ENCODE results near the gene SRSF11.

The SRSF11 gene

DNA sequence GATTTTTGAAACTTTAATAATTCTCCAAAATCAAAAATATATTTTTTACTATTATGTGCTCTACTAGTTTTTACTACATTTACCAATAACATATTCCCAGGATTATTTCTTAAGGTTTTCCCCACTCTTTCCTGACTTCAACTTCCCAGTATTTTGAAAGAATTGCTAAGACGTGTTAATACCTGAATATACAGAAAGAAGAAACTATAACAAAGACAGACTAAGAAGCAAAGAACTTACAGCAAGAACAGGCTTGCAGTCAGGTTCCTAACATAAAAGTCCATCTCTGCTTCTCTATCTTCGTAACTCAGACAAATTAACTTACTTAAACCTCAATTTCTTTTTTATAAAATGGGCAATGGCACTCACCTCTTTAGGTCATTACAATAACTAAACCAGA, 63.2 kb downstream of the SRSF11 start:
- no peak overlapping the region for H3K4me3 ChIP-seq (ENCODE audit: low read depth, low read length)
- TF ChIP-seq, protein P1, sequence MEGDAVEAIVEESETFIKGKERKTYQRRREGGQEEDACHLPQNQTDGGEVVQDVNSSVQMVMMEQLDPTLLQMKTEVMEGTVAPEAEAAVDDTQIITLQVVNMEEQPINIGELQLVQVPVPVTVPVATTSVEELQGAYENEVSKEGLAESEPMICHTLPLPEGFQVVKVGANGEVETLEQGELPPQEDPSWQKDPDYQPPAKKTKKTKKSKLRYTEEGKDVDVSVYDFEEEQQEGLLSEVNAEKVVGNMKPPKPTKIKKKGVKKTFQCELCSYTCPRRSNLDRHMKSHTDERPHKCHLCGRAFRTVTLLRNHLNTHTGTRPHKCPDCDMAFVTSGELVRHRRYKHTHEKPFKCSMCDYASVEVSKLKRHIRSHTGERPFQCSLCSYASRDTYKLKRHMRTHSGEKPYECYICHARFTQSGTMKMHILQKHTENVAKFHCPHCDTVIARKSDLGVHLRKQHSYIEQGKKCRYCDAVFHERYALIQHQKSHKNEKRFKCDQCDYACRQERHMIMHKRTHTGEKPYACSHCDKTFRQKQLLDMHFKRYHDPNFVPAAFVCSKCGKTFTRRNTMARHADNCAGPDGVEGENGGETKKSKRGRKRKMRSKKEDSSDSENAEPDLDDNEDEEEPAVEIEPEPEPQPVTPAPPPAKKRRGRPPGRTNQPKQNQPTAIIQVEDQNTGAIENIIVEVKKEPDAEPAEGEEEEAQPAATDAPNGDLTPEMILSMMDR (IDR thresholded peaks at IDR 0.05; ENCODE audit: insufficient read depth, low read length, missing control alignments) = no peak
- DNase-seq (ENCODE audit: low read depth, low spot score) = no peak
- ChIA-PET POLR2A (no interaction called here), CTCF (no interaction called here)

DNA sequence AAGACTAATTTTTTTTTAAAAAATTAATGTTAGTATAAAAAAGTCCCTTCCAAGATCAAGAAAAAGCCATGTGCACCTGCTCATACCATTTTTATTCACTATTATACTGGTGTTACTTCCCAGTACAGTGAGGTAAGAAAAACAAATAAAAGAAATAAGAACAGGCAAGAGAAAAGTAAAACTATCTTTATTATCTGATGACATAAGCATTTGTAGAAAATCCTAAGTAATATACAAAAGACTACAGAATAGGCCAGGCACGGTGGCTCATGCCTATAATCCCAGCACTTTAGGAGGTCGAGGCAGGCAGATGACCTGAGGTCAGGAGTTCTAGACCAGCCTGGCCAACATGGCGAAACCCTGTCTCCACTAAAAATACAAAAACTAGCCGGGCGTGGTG, 65.3 kb downstream of the SRSF11 start:
- ChIA-PET POLR2A (no interaction called here), CTCF (no interaction called here)
- H3K4me3 ChIP-seq (ENCODE audit: low read depth, low read length) = no peak overlapping the region
- TF ChIP-seq, protein P1 (IDR thresholded peaks at IDR 0.05; ENCODE audit: insufficient read depth, low read length, missing control alignments) = no peak
- DNase-seq (ENCODE audit: low read depth, low spot score) = no peak

DNA sequence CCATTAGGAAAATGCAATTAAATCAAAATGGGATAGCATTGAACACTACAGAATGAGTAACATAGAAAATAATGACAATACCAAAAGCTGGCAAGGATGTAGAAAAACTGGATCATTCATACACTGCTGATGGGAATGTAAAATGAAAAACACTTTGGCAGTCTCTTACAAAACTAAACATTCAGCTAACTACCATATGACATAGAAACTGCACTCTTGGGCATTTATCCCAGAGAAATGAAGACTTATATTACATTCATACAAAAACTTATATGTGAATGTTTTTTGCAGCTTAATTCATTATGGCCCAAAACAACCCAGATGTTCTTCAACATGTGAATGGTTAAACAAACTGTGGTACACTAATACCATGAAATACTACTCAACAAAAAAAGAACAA, 67.0 kb downstream of the SRSF11 start:
- DNase-seq (ENCODE audit: low read depth, low spot score) = no peak
- POLR2A ChIA-PET = no interaction called here
- CTCF ChIA-PET = interaction anchor here (1.4 kb wide), 1 partner anchor 12 kb away, joined by 3 read pairs; no protein-coding TSS in a partner anchor
- TF ChIP-seq, protein P1 (IDR thresholded peaks at IDR 0.05; ENCODE audit: insufficient read depth, low read length, missing control alignments) = no peak
- no peak overlapping the region for H3K4me3 ChIP-seq (ENCODE audit: low read depth, low read length)

DNA sequence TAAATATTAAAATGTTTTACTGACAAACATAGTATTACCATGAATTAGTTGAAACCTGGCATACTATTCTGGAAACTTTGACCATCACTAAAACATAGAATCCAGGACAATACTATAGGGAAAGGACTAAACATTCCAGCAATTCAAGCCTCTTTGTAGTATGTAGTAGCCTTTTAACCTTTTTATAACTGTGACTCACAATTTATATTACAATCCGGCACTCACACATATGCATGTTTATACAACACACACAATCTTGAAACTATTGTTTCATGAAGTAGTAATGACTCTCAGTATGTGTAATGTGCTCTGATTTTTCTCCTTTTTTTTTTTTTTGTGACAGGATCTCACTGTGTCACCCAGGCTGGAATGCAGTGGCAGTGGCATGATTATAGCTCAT, 69.0 kb downstream of the SRSF11 start:
- no peak overlapping the region for H3K4me3 ChIP-seq (ENCODE audit: low read depth, low read length)
- ChIA-PET CTCF (no interaction called here), POLR2A (no interaction called here)
- TF ChIP-seq, protein P1 (IDR thresholded peaks at IDR 0.05; ENCODE audit: insufficient read depth, low read length, missing control alignments) = no peak
- no peak for DNase-seq (ENCODE audit: low read depth, low spot score)

DNA sequence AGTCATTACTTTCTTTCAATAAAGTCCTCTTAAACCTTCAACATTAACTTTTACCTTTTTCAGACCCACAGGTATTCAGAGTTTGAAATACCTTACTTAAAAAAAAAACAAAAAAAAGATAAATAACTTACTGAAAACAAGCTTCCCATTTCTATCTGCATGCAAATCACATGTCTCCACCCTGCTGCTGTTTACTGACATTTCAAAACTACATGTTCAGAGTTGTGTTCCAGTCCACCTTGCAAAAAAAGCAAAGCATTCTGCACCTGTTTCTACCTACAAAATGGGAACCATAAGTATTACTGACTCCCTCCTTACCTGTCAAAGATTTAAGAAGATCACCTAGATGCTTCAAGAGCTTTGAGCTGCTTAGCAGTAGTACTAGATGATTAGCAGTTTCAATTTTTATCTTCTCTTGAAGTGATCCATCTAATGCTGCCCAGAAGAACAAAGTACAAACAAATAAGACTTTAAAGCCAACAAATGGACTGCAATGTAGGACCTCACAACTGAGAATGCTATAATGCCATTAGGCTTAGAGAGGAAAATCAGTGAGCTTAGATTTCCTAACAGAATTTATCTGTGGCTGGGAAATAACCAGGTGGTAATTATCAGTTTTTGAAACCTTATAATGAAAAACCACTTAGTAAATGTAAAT, 72.1 kb downstream of the SRSF11 start:
- TF ChIP-seq, protein P1 (IDR thresholded peaks at IDR 0.05; ENCODE audit: insufficient read depth, low read length, missing control alignments) = no peak
- CTCF ChIA-PET = no interaction called here
- no peak overlapping the region for H3K4me3 ChIP-seq (ENCODE audit: low read depth, low read length)
- DNase-seq (ENCODE audit: low read depth, low spot score) = no peak
- POLR2A ChIA-PET = no interaction called here

DNA sequence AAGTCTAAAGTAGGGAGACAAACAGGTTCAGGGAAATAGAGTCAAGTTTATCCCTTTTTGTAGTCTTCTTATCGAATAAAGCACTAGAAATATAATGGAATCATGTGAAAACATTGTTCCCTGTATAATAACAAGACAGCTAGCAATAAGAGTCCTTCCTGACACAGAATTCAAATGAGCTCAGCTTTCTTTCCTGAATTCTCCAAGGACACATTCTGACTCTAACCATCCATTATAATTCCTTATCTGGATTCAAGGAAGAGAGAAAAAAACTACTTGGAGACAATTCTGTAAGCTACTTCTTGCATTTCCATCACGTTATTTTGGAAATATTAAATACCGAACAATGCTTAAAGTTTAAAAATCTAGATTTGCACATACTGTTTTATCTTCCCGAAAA, 74.6 kb downstream of the SRSF11 start:
- H3K4me3 ChIP-seq (ENCODE audit: low read depth, low read length) = no peak overlapping the region
- POLR2A ChIA-PET = no interaction called here
- CTCF ChIA-PET = no interaction called here
- TF ChIP-seq, protein P1 (IDR thresholded peaks at IDR 0.05; ENCODE audit: insufficient read depth, low read length, missing control alignments) = no peak
- DNase-seq (ENCODE audit: low read depth, low spot score) = no peak
